ENCODE data around the gene CD79B.

Gene CD79B

GRCh38 chr17:63931981-63932561 is at the start of gene CD79B:
CD79B (minus strand) TSS chr17:63932331; CDS start chr17:63932261, 70 bp downstream.
- Histone ChIP-seq H3K9ac (ENCODE audit: insufficient read length, low read depth) (peak within 1 kb of the TSS; percentile 39), H3K27me3 (ENCODE audit: insufficient read depth, insufficient read length) (no peaks in the 10 kb centered on the region), H3K36me3 (ENCODE audit: insufficient read depth, insufficient read length, low read length) (no peaks in the 10 kb centered on the region), H3K9me3 (ENCODE audit: insufficient read depth, low read length) (no peaks in the 10 kb centered on the region), H3K4me1 (ENCODE audit: insufficient read depth, insufficient read length) (peaks cover 16% of the 10 kb centered on the region), H3K4me3 (ENCODE audit: insufficient read length, low read depth) (no peak within 1 kb of the TSS)
- TF ChIP-seq YY1 (IDR thresholded peaks at IDR 0.05; ENCODE audit: insufficient read depth, insufficient read length) (no peak), ZNF274 (IDR thresholded peaks at IDR 0.05; ENCODE audit: low read depth, low read length) (no peak), SUZ12 (IDR thresholded peaks at IDR 0.05; ENCODE audit: extremely low read depth, insufficient read depth, insufficient read length) (no peak)
- no peak for DNase-seq (ENCODE audit: low read depth, low spot score)

GRCh38 chr17:63978272-63979200 is 46.4 kb upstream of the CD79B start:
- TF ChIP-seq YY1 (IDR thresholded peaks at IDR 0.05; ENCODE audit: insufficient read depth, insufficient read length) (no peak), ZNF274 (IDR thresholded peaks at IDR 0.05; ENCODE audit: low read depth, low read length) (no peak), SUZ12 (IDR thresholded peaks at IDR 0.05; ENCODE audit: extremely low read depth, insufficient read depth, insufficient read length) (no peak)
- Histone ChIP-seq H3K9ac (ENCODE audit: insufficient read length, low read depth) (no peak overlapping the region), H3K36me3 (ENCODE audit: insufficient read depth, insufficient read length, low read length) (no peaks in the 10 kb centered on the region), H3K27me3 (ENCODE audit: insufficient read depth, insufficient read length) (no peaks in the 10 kb centered on the region), H3K4me1 (ENCODE audit: insufficient read depth, insufficient read length) (peaks cover 11% of the 10 kb centered on the region), H3K4me3 (ENCODE audit: insufficient read length, low read depth) (no peak overlapping the region), H3K9me3 (ENCODE audit: insufficient read depth, low read length) (peaks cover 9% of the 10 kb centered on the region; the same call in 1 of the 2 replicates)
- DNase-seq (ENCODE audit: low read depth, low spot score): no peak

GRCh38 chr17:63976702-63977101 is 44.6 kb upstream of the CD79B start:
- TF ChIP-seq YY1 (IDR thresholded peaks at IDR 0.05; ENCODE audit: insufficient read depth, insufficient read length): no peak
- no peak for TF ChIP-seq SUZ12 (IDR thresholded peaks at IDR 0.05; ENCODE audit: extremely low read depth, insufficient read depth, insufficient read length)
- no peak for TF ChIP-seq ZNF274 (IDR thresholded peaks at IDR 0.05; ENCODE audit: low read depth, low read length)
- H3K4me3 ChIP-seq (ENCODE audit: insufficient read length, low read depth): no peak overlapping the region
- DNase-seq (ENCODE audit: low read depth, low spot score): no peak
- H3K9ac ChIP-seq (ENCODE audit: insufficient read length, low read depth): no peak overlapping the region
- peaks cover 11% of the 10 kb centered on the region for H3K4me1 ChIP-seq (ENCODE audit: insufficient read depth, insufficient read length)
- H3K36me3 ChIP-seq (ENCODE audit: insufficient read depth, insufficient read length, low read length): no peaks in the 10 kb centered on the region
- peaks cover 2% of the 10 kb centered on the region; the same call in 1 of the 2 replicates for H3K9me3 ChIP-seq (ENCODE audit: insufficient read depth, low read length)
- no peaks in the 10 kb centered on the region for H3K27me3 ChIP-seq (ENCODE audit: insufficient read depth, insufficient read length)

- no peak for DNase-seq (ENCODE audit: low read depth, low spot score)
- H3K4me1 ChIP-seq (ENCODE audit: insufficient read depth, insufficient read length): peaks cover 11% of the 10 kb centered on the region
- H3K36me3 ChIP-seq (ENCODE audit: insufficient read depth, insufficient read length, low read length): no peaks in the 10 kb centered on the region
- H3K9ac ChIP-seq (ENCODE audit: insufficient read length, low read depth): no peak overlapping the region
- no peaks in the 10 kb centered on the region for H3K9me3 ChIP-seq (ENCODE audit: insufficient read depth, low read length)
- no peak overlapping the region for H3K4me3 ChIP-seq (ENCODE audit: insufficient read length, low read depth)
- H3K27me3 ChIP-seq (ENCODE audit: insufficient read depth, insufficient read length): no peaks in the 10 kb centered on the region
- TF ChIP-seq YY1 (IDR thresholded peaks at IDR 0.05; ENCODE audit: insufficient read depth, insufficient read length): no peak
- no peak for TF ChIP-seq SUZ12 (IDR thresholded peaks at IDR 0.05; ENCODE audit: extremely low read depth, insufficient read depth, insufficient read length)
- TF ChIP-seq ZNF274 (IDR thresholded peaks at IDR 0.05; ENCODE audit: low read depth, low read length): no peak
Measured at GRCh38 chr17:63975541-63976092, 43.5 kb upstream of the CD79B start.

DNA sequence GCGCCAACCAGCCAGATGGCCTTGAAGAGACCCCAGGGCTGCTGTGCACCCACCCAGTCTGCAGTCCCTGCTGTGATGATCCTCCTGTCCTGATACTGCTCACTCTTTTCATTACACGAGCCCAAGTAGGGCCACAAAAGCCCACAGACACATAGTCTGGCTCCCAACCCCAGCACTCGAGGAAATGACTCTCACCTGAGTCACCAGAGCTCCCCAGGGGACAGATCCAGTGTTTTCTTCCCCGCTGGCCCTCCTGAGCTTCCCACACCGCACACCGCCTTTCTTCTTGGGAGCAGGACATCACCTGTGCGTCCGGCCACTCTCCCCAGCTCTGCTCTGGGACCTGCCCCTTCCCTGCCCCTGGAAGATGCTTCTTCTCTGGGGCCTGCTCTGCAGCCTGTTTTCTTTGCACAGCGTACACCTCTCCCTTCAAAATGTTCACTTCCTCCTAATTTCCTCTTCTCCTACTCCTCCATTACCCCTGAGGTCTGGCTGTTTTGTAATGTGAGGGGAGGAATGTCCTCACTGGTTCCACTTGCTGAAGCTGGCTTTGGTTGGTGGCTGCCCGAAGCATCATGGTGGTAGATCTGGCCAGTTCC is 42.6 kb upstream of the CD79B start:
- H3K4me3 ChIP-seq (ENCODE audit: insufficient read length, low read depth): no peak overlapping the region
- no peak overlapping the region for H3K9ac ChIP-seq (ENCODE audit: insufficient read length, low read depth)
- no peak for DNase-seq (ENCODE audit: low read depth, low spot score)
- no peaks in the 10 kb centered on the region for H3K36me3 ChIP-seq (ENCODE audit: insufficient read depth, insufficient read length, low read length)
- no peaks in the 10 kb centered on the region for H3K27me3 ChIP-seq (ENCODE audit: insufficient read depth, insufficient read length)
- H3K9me3 ChIP-seq (ENCODE audit: insufficient read depth, low read length): no peaks in the 10 kb centered on the region
- no peak for TF ChIP-seq YY1 (IDR thresholded peaks at IDR 0.05; ENCODE audit: insufficient read depth, insufficient read length)
- no peak for TF ChIP-seq ZNF274 (IDR thresholded peaks at IDR 0.05; ENCODE audit: low read depth, low read length)
- no peak for TF ChIP-seq SUZ12 (IDR thresholded peaks at IDR 0.05; ENCODE audit: extremely low read depth, insufficient read depth, insufficient read length)
- peaks cover 11% of the 10 kb centered on the region for H3K4me1 ChIP-seq (ENCODE audit: insufficient read depth, insufficient read length)

- no peaks in the 10 kb centered on the region for H3K9me3 ChIP-seq (ENCODE audit: insufficient read depth, low read length)
- no peaks in the 10 kb centered on the region for H3K27me3 ChIP-seq (ENCODE audit: insufficient read depth, insufficient read length)
- DNase-seq (ENCODE audit: low read depth, low spot score): no peak
- H3K36me3 ChIP-seq (ENCODE audit: insufficient read depth, insufficient read length, low read length): no peaks in the 10 kb centered on the region
- no peak for TF ChIP-seq SUZ12 (IDR thresholded peaks at IDR 0.05; ENCODE audit: extremely low read depth, insufficient read depth, insufficient read length)
- TF ChIP-seq YY1 (IDR thresholded peaks at IDR 0.05; ENCODE audit: insufficient read depth, insufficient read length): no peak
- TF ChIP-seq ZNF274 (IDR thresholded peaks at IDR 0.05; ENCODE audit: low read depth, low read length): no peak
- no peak overlapping the region for H3K4me3 ChIP-seq (ENCODE audit: insufficient read length, low read depth)
- H3K9ac ChIP-seq (ENCODE audit: insufficient read length, low read depth): no peak overlapping the region
- H3K4me1 ChIP-seq (ENCODE audit: insufficient read depth, insufficient read length): peaks cover 11% of the 10 kb centered on the region
Measured at GRCh38 chr17:63973930-63974593, 41.9 kb upstream of the CD79B start.

All from NT2/D1 (cell line).